HCT116 (cell line): ENCODE data around the gene PPM1J. TPM values are rescaled to one million over a fixed set of nuclear protein-coding genes. Genes with fewer than 3 reads are reported as not detected.
A peak's percentile ranks its signal among the peaks of the same experiment; 100 is the strongest.

ENCODE experiments used
- ATAC-seq: fragments of 200-7000 bp; cut with Tn5 transposase; 2 replicates; pipeline ENCODE4 v1.9.1; 2020; ENCODE audit warnings: mild to moderate bottlenecking, moderate library complexity
- BruUV-seq: library from RNA; stranded (reverse); fragments of 400-500 nt; replicated peaks from 2 replicates; lab custom pipeline; 2021; lab: Mats Ljungman, UMichigan
- CTCF ChIA-PET: fragments of 300-600 bp; sonication (Branson Sonifier 250); formaldehyde crosslinking; loops from one replicate; lab custom pipeline; 2021; ENCODE audit warnings: antibody characterized with exemption; lab: Charles Lee
- POLR2A ChIA-PET: fragments of 300-600, 350-600 bp; sonication (Branson Sonifier 250); formaldehyde crosslinking; loops from one replicate; lab custom pipeline; 2021; ENCODE audit warnings: antibody characterized with exemption; lab: Charles Lee
- RAD21 ChIA-PET, 2 experiments: fragments of 300-600 bp; sonication (Branson Sonifier 250); formaldehyde crosslinking; loops; one replicate each; lab custom pipeline; 2023; ENCODE audit warnings: low total read pairs in 2 of 2; ENCODE audit not compliant: uncharacterized antibody in 2 of 2, unreplicated experiment in 2 of 2, low non-redundant PET in 1 of 2; lab: Charles Lee
- DNase-seq: peaks from one replicate; pipeline ENCODE4 v3.0.0-alpha.2; 2010; ENCODE audit warnings: low read depth, low spot score
- H2AFZ ChIP-seq: fragments of 200-600 bp; shearing (Covaris generic), sonication (generic); 2 replicates; pipeline ENCODE4 v1.6.1; 2017; ENCODE audit warnings: low read depth, mixed run types, mixed read lengths, antibody characterized with exemption, low read length; ENCODE audit not compliant: poor library complexity, severe bottlenecking
- H3K27ac ChIP-seq: 2 replicates; pipeline ENCODE4 v1.5.1; 2012; ENCODE audit warnings: low read depth, low read length
- H3K27me3 ChIP-seq: fragments of 200-600 bp; sonication (generic); 2 replicates; pipeline ENCODE4 v1.6.1; 2016; ENCODE audit warnings: mixed run types, low read length, mixed read lengths; ENCODE audit not compliant: insufficient read depth
- H3K36me3 ChIP-seq, 2 experiments: fragments of 200-500 bp in 1 of 2; fragments of 200-600 bp in 1 of 2; sonication (Bioruptor generic) in 1 of 2; sonication (generic) in 1 of 2; 2 replicates each; pipeline versions ENCODE4 v1.5.1 to v1.6.1; 2014 to 2016; ENCODE audit warnings: low read length in 2 of 2, inconsistent platforms in 1 of 2, mixed read lengths in 1 of 2, mixed run types in 1 of 2; ENCODE audit not compliant: insufficient read depth in 2 of 2, control insufficient read depth in 1 of 2
- H3K4me1 ChIP-seq, 2 experiments: fragments of 200-600 bp in 1 of 2; sonication (generic) in 1 of 2; 2 replicates each; pipeline versions ENCODE4 v1.5.1 to v1.6.1; 2012 to 2017; ENCODE audit warnings: low read length in 2 of 2, inconsistent platforms in 1 of 2, mild to moderate bottlenecking in 1 of 2, mixed read lengths in 1 of 2, mixed run types in 1 of 2, moderate library complexity in 1 of 2; ENCODE audit not compliant: insufficient read depth in 2 of 2, control insufficient read depth in 1 of 2
- H3K4me2 ChIP-seq: fragments of 200-600 bp; sonication (generic); 2 replicates; pipeline ENCODE4 v1.6.1; 2017; ENCODE audit warnings: mixed run types, low read length, mixed read lengths
- H3K4me3 ChIP-seq, 2 experiments: fragments of 200-600 bp in 1 of 2; sonication (generic) in 1 of 2; replicated peaks in 1 of 2; 2 replicates each; pipeline ENCODE4 v1.5.1; 2011 to 2016; ENCODE audit warnings: low read length in 2 of 2, control low read depth in 1 of 2, low read depth in 1 of 2, mild to moderate bottlenecking in 1 of 2, mixed read lengths in 1 of 2, mixed run types in 1 of 2
- H3K79me2 ChIP-seq: fragments of 200-600 bp; sonication (generic); 2 replicates; pipeline ENCODE4 v1.6.1; 2017; ENCODE audit warnings: mild to moderate bottlenecking, mixed run types, low read length, moderate library complexity, mixed read lengths; ENCODE audit not compliant: insufficient read depth
- H3K9ac ChIP-seq: fragments of 200-600 bp; sonication (generic); 2 replicates; pipeline ENCODE4 v1.6.1; 2016; ENCODE audit warnings: low read length, mixed read lengths
- H3K9me2 ChIP-seq: fragments of 200-600 bp; sonication (generic), shearing (Covaris generic); 2 replicates; pipeline ENCODE4 v1.6.1; 2017; ENCODE audit warnings: mixed run types, mild to moderate bottlenecking, moderate library complexity; ENCODE audit not compliant: insufficient read depth
- H3K9me3 ChIP-seq, 2 experiments: fragments of 200-500 bp in 1 of 2; fragments of 200-600 bp in 1 of 2; sonication (Bioruptor generic) in 1 of 2; sonication (generic) in 1 of 2; 2 replicates each; pipeline ENCODE4 v1.6.1; 2014 to 2017; ENCODE audit warnings: low read length in 2 of 2, mixed read lengths in 2 of 2, inconsistent platforms in 1 of 2, low read depth in 1 of 2, mild to moderate bottlenecking in 1 of 2, mixed run types in 1 of 2, moderate library complexity in 1 of 2; ENCODE audit not compliant: control insufficient read depth in 1 of 2, insufficient read depth in 1 of 2
- H4K20me1 ChIP-seq: fragments of 200-600 bp; sonication (generic), shearing (Covaris generic); 2 replicates; pipeline ENCODE4 v1.6.1; 2017; ENCODE audit warnings: mixed run types, mild to moderate bottlenecking, moderate library complexity; ENCODE audit not compliant: insufficient read depth
- CEBPB ChIP-seq: IDR thresholded peaks from 2 replicates; pipeline ENCODE4 v1.6.1; 2012; ENCODE audit warnings: low read depth
- ELF1 ChIP-seq: IDR thresholded peaks from 2 replicates; pipeline ENCODE4 v1.6.1; 2012; ENCODE audit warnings: low read depth, borderline replicate concordance
- EZH2 ChIP-seq: fragments of 200-600 bp; sonication (generic); IDR thresholded peaks from 2 replicates; pipeline ENCODE4 v1.6.1; 2017; ENCODE audit warnings: antibody characterized with exemption, mixed run types
- FOSL1 ChIP-seq: IDR thresholded peaks from 2 replicates; pipeline ENCODE4 v1.6.1; 2012; ENCODE audit warnings: low read depth
- JUND ChIP-seq: IDR thresholded peaks from 2 replicates; pipeline ENCODE4 v1.6.1; 2012
- SIN3A ChIP-seq: IDR thresholded peaks from 2 replicates; pipeline ENCODE4 v1.6.1; 2012; ENCODE audit warnings: low read depth
- SP1 ChIP-seq: IDR thresholded peaks from 2 replicates; pipeline ENCODE4 v1.6.1; 2012; ENCODE audit warnings: low read depth
- ZBTB33 ChIP-seq: IDR thresholded peaks from 2 replicates; pipeline ENCODE4 v1.6.1; 2011; ENCODE audit warnings: mild to moderate bottlenecking, low read length, moderate library complexity; ENCODE audit not compliant: insufficient replicate concordance; ENCODE audit errors: extremely low read depth
- intact Hi-C: fragments of 100-400 bp; cut with micrococcal nuclease; formaldehyde crosslinking; loops from 2 replicates; pipeline ENCODE4 v1.10.0; 2022
- total RNA-seq: library from RNA; stranded (reverse); gene quantifications from one replicate; pipeline ENCODE4 v1.2.1, GENCODE V29; 2021; ENCODE audit not compliant: unreplicated experiment
- TF ChIP-seq, protein P1 (sequence below): IDR thresholded peaks from 2 replicates; pipeline ENCODE4 v1.6.1; 2012

The PPM1J gene
- total RNA-seq, 1 experiment from 2014 or later: 7.5 TPM

DNA sequence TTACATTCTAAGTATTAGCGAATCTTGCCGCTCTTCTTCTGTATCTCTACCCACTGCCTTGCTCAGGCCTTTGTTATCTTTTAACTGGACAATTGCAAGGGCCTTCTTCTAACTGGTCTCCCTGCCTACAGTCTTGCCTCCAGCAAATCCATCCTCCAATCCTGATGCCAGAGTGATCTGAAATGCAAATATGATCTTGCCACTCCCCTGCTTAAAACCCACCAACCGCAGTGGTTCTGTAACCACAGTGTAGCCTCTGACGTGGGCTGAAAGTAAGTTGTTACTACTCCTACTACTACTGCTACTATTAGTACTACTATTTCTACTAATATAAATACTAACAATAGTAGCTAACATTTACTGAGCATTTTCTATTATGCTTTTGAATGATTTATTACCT, 28.3 kb downstream of the PPM1J start:
- TF ChIP-seq, protein P1, sequence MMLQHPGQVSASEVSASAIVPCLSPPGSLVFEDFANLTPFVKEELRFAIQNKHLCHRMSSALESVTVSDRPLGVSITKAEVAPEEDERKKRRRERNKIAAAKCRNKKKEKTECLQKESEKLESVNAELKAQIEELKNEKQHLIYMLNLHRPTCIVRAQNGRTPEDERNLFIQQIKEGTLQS: no peak
- TF ChIP-seq SP1 (no peak), EZH2 (no peak)

GRCh38 chr1:112686417-112686816, 28.7 kb downstream of the PPM1J start:
- TF ChIP-seq ZBTB33 (no peak), FOSL1 (no peak), CEBPB (no peak), SIN3A (no peak), ELF1 (no peak), JUND (no peak)
- no peak overlapping the region for H3K4me2 ChIP-seq
- DNase-seq: no peak
- H3K27me3 ChIP-seq: no peaks in the 10 kb centered on the region
- H3K79me2 ChIP-seq: 0 out of 2 replicates have a peak, but pooled peaks cover 15% of the 10 kb centered on the region
- ChIA-PET RAD21 (interaction anchor here in 1 of 2 experiments (0.5 kb wide), 1 partner anchor 17 kb away, joined by 3 read pairs; no protein-coding TSS in a partner anchor), CTCF (no interaction called here), POLR2A (no interaction called here)
- H3K4me1 ChIP-seq: no peaks in the 10 kb centered on the region; a peak in 1 of 4 replicates
- peaks cover 0 to 6% of the 10 kb centered on the region in 2 experiments; a peak in 2 of 4 replicates for H3K36me3 ChIP-seq
- ATAC-seq: no peak
- no peak overlapping the region for H3K4me3 ChIP-seq
- intact Hi-C loops: no loop called here
- no peaks in the 10 kb centered on the region for H3K9me2 ChIP-seq
- H2AFZ ChIP-seq: no peak overlapping the region
- no TSS peak for BruUV-seq
- no peak overlapping the region for H3K9ac ChIP-seq
- no peaks in the 10 kb centered on the region for H4K20me1 ChIP-seq
- H3K27ac ChIP-seq: no peak overlapping the region
- H3K9me3 ChIP-seq: no peaks in the 10 kb centered on the region

More for the DNA sequence above, 28.3 kb downstream of the PPM1J start:
- Histone ChIP-seq H3K27ac (no peak overlapping the region), H3K4me2 (no peak overlapping the region), H3K9me2 (no peaks in the 10 kb centered on the region), H2AFZ (no peak overlapping the region), H3K79me2 (0 out of 2 replicates have a peak, but pooled peaks cover 15% of the 10 kb centered on the region), H3K4me1 (no peaks in the 10 kb centered on the region; a peak in 1 of 4 replicates), H3K9ac (no peak overlapping the region), H3K36me3 (peaks cover 0 to 10% of the 10 kb centered on the region in 2 experiments; a peak in 2 of 4 replicates), H3K27me3 (no peaks in the 10 kb centered on the region), H3K9me3 (no peaks in the 10 kb centered on the region), H3K4me3 (no peak overlapping the region), H4K20me1 (no peaks in the 10 kb centered on the region)
- ChIA-PET CTCF (no interaction called here), POLR2A (no interaction called here), RAD21 (no interaction called here)
- BruUV-seq: no TSS peak
- ATAC-seq (0 out of 2 replicates have a peak, but pooled peaks have one; percentile 14), DNase-seq (no peak)
- intact Hi-C loops: no loop called here
